Stomach (tissue), 9 donors: Measurements from ENCODE around the gene ABHD2. TPM values are rescaled to one million over a fixed set of nuclear protein-coding genes. Genes with fewer than 3 reads are reported as not detected.

Experiments used
- DNase-seq, 2 donors: peaks; one replicate each; pipeline versions ENCODE4 v3.0.0 to v3.0.0-alpha.2; 2013 to 2019
- H3K27ac ChIP-seq, 5 donors: fragments of 200-600 bp in 4 of 5; sonication (generic) in 4 of 5; one replicate each; pipeline ENCODE4 v1.5.1; 2013 to 2019; ENCODE audit warnings: mild to moderate bottlenecking in 1 of 5, moderate library complexity in 1 of 5
- H3K27me3 ChIP-seq, 3 donors: fragments of 200-600 bp; sonication (generic); one replicate each; pipeline ENCODE4 v1.5.1; 2017 to 2019; ENCODE audit warnings: mixed run types in 1 of 3
- H3K36me3 ChIP-seq, 4 donors: fragments of 200-600 bp; sonication (generic); 1 replicate in 3 of 4; 2 replicates in 1 of 4; pipeline ENCODE4 v1.5.1; 2016 to 2019
- H3K4me1 ChIP-seq, 4 donors: fragments of 200-600 bp; sonication (generic); one replicate each; pipeline ENCODE4 v1.5.1; 2016 to 2019
- H3K4me3 ChIP-seq, 4 donors: fragments of 200-600 bp; sonication (generic) in 3 of 4; one replicate each; pipeline ENCODE4 v1.5.1; 2016 to 2019; ENCODE audit warnings: mild to moderate bottlenecking in 1 of 4
- H3K9me3 ChIP-seq, 4 donors: fragments of 200-600 bp; sonication (generic); one replicate each; pipeline ENCODE4 v1.5.1; 2016 to 2019
- CTCF ChIP-seq, 7 experiments: fragments of 450-650 bp in 4 of 7; fragments of 200-600 bp in 3 of 7; sonication (generic) in 3 of 7; IDR thresholded peaks; one replicate each; pipeline ENCODE4 v1.5.1; 2016 to 2019; ENCODE audit warnings: antibody characterized with exemption in 7 of 7, control low read depth in 2 of 7, mild to moderate bottlenecking in 1 of 7
- EP300 ChIP-seq: sonication (generic); formaldehyde crosslinking; IDR thresholded peaks from one replicate; pipeline ENCODE4 v1.6.1; 2017; ENCODE audit warnings: antibody characterized with exemption
- POLR2A ChIP-seq, 4 donors: fragments of 450-650 bp; IDR thresholded peaks; one replicate each; pipeline ENCODE4 v1.6.1; 2016; ENCODE audit warnings: antibody characterized with exemption in 4 of 4, control low read depth in 2 of 4, mild to moderate bottlenecking in 1 of 4, moderate library complexity in 1 of 4
- POLR2AphosphoS5 ChIP-seq, 3 donors: sonication (generic); formaldehyde crosslinking; IDR thresholded peaks; one replicate each; pipeline ENCODE4 v1.6.1; 2016; ENCODE audit warnings: antibody characterized with exemption in 3 of 3
- WGBS, 5 donors: extraction: QIAGEN DNeasy Blood & Tissue Kit in 3 of 5; methylation state at CpG; one replicate each; pipeline versions ENCODE4 v1.1.5 to v1.1.7; 2013 to 2018; 5-methylcytosine and 5-hydroxymethylcytosine counted together
- intact Hi-C: fragments of 100-400 bp; cut with DNase I; formaldehyde crosslinking; loops from one replicate; pipeline ENCODE4 v1.15.1; 2023; ENCODE audit warnings: low total_unique reads
- polyA plus RNA-seq, 3 donors: library from polyadenylated mRNA; stranded (reverse); fragments of 200-250 nt; gene quantifications; one replicate each; pipeline ENCODE4 v1.2.3, GENCODE V29; 2013
- total RNA-seq, 5 donors: library from RNA; depleted of rRNA; stranded (reverse); fragments of >200 nt; gene quantifications; one replicate each; pipeline versions ENCODE4 v1.1.0 to v1.2.3, GENCODE V29; 2014 to 2016
- donor health status: healthy with polysubstance abuse.
- donor health status: Bipolar disorder and iron deficiency.
- donor health status: healthy.

The ABHD2 gene
- total and polyA plus RNA-seq, 8 donors: 5.1 to 192 (median 70.3) TPM

GRCh38 chr15:89106200-89106599 lies 17.9 kb downstream of the ABHD2 start:
- peaks cover 37 to 89% (median 63%) of the 10 kb centered on the region in 4 donors for H3K4me1 ChIP-seq
- no peak for TF ChIP-seq CTCF (IDR thresholded peaks at IDR 0.05)
- TF ChIP-seq EP300: no peak
- no peak overlapping the region for H3K4me3 ChIP-seq
- H3K36me3 ChIP-seq: peaks cover 0 to 41% (median 13%) of the 10 kb centered on the region in 4 donors
- peak overlapping the region; percentile 30 to 95 (median 79) for H3K27ac ChIP-seq
- no peaks in the 10 kb centered on the region for H3K9me3 ChIP-seq
- DNase-seq: no peak
- 78 to 96% (median 93%) methylated on average over 11 of the region's 11 CpGs for WGBS, 5 donors
- intact Hi-C loops: no loop called here
- H3K27me3 ChIP-seq: no peaks in the 10 kb centered on the region

- Histone ChIP-seq H3K4me1 (peaks cover 36 to 89% (median 63%) of the 10 kb centered on the region in 4 donors), H3K9me3 (no peaks in the 10 kb centered on the region), H3K27ac (peak overlapping the region in 4 of 5 donors; percentile 1 to 95 (median 86)), H3K36me3 (peaks cover 0 to 41% (median 13%) of the 10 kb centered on the region in 4 donors), H3K4me3 (no peak overlapping the region), H3K27me3 (no peaks in the 10 kb centered on the region)
- WGBS, 5 donors: 67 to 81% (median 79%) methylated on average over 5 of the region's 5 CpGs
- DNase-seq: no peak
- intact Hi-C loops: no loop called here
- TF ChIP-seq CTCF (IDR thresholded peaks at IDR 0.05) (no peak), EP300 (no peak), POLR2AphosphoS5 (IDR thresholded peaks at IDR 0.05) (no peak), POLR2A (IDR thresholded peaks at IDR 0.05) (no peak)
Measured at GRCh38 chr15:89107984-89108383, 19.7 kb downstream of the ABHD2 start.

- no peaks in the 10 kb centered on the region for H3K27me3 ChIP-seq
- TF ChIP-seq CTCF (IDR thresholded peaks at IDR 0.05) (no peak), POLR2A (IDR thresholded peaks at IDR 0.05) (no peak), EP300 (no peak), POLR2AphosphoS5 (IDR thresholded peaks at IDR 0.05) (no peak)
- intact Hi-C loops: no loop called here
- no peak overlapping the region for H3K4me3 ChIP-seq
- H3K9me3 ChIP-seq: no peaks in the 10 kb centered on the region
- peak overlapping the region; percentile 1 to 95 (median 56) for H3K27ac ChIP-seq
- no peak for DNase-seq
- H3K36me3 ChIP-seq: peaks cover under 1 to 37% (median 12%) of the 10 kb centered on the region in 4 donors
- WGBS, 5 donors: 72 to 98% (median 92%) methylated on average over 4 of the region's 4 CpGs
- H3K4me1 ChIP-seq: peaks cover 37 to 87% (median 64%) of the 10 kb centered on the region in 4 donors
Measured at GRCh38 chr15:89108835-89109234, 20.6 kb downstream of the ABHD2 start.

- intact Hi-C loops: no loop called here
- Histone ChIP-seq H3K4me3 (no peak overlapping the region), H3K27me3 (no peaks in the 10 kb centered on the region), H3K9me3 (no peaks in the 10 kb centered on the region), H3K27ac (peak overlapping the region; percentile 1 to 95 (median 56)), H3K36me3 (peaks cover 2 to 35% (median 11%) of the 10 kb centered on the region in 4 donors), H3K4me1 (peaks cover 37 to 87% (median 64%) of the 10 kb centered on the region in 4 donors)
- DNase-seq: no peak
- 62 to 87% (median 70%) methylated on average over 4 of the region's 4 CpGs for WGBS, 5 donors
- no peak for TF ChIP-seq CTCF (IDR thresholded peaks at IDR 0.05)
- no peak for TF ChIP-seq EP300
- TF ChIP-seq POLR2A (IDR thresholded peaks at IDR 0.05): no peak
- no peak for TF ChIP-seq POLR2AphosphoS5 (IDR thresholded peaks at IDR 0.05)
Measured at GRCh38 chr15:89109238-89109637, 21.0 kb downstream of the ABHD2 start.
